MM.1S (cell line): ENCODE data around the gene PSMG2.

Experiments
- CTCF ChIP-seq: fragments of 300-600 bp; sonication (generic); IDR thresholded peaks from 2 replicates; pipeline ENCODE4 v1.5.1; 2016; ENCODE audit warnings: antibody characterized with exemption, low read length, mixed read lengths
- EZH2phosphoT487 ChIP-seq: fragments of 300-600 bp; sonication (generic); IDR thresholded peaks from 2 replicates; pipeline ENCODE4 v1.6.1; 2018; ENCODE audit warnings: antibody characterized with exemption, low read length

DNA sequence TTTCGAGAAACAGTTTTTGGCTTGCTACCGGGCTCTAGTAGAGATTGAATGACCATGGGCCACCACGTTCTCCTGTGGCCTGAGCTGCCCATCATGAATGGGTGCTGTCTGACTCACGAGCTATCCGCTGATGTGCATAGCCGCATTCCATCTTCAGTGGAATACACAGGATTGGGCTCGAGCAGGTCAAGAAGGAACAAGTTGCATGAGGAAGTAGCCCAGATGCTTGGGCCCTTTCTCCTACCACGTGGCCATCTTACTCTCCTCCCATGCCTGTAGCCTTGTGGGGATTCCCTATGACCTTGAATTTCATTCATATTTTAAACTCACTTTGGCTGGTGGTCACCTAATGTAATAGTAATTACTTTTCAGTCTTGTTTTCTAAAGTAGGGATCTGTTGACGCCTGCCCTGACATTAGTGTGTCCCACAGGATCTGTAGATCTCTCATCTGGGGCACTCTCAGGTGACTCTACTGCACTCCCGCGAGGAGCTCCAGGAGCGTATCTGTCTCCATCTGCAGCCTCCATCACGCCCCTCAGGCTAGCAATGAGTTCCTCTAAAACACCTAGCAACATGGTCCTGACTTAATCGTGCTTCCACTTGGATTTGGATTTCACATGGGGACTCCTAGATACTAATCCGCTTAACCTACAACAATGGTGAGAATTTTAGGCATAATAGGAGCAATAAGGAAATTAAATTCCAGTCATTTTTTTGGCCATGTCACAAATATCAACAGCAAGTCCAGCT, 67.8 kb downstream of the PSMG2 start:
- TF ChIP-seq CTCF (no peak), EZH2phosphoT487 (no peak)
